HepG2 (cell line): ENCODE measurements around the gene PPP3R1. TPM values are rescaled to one million over a fixed set of nuclear protein-coding genes. Genes with fewer than 3 reads are reported as not detected.

Experiments used
- ATAC-seq: fragments of 200-7000 bp; cut with Tn5 transposase; 3 replicates; pipeline ENCODE4 v1.9.1; 2020; ENCODE audit warnings: mild to moderate bottlenecking, moderate library complexity
- BruUV-seq: library from RNA; stranded (reverse); fragments of 400-500 nt; replicated peaks from 2 replicates; lab custom pipeline; 2021; lab: Mats Ljungman, UMichigan
- CTCF ChIA-PET: fragments of 300-600 bp; formaldehyde crosslinking; extraction: SDS; loops from one replicate; lab custom pipeline; 2021; ENCODE audit warnings: low total read pairs, inconsistent platforms, low intra/inter-chr PET ratio; lab: Yijun Ruan, JAX
- POLR2A ChIA-PET: fragments of 350-600 bp; sonication (Branson Sonifier 250); formaldehyde crosslinking; loops from one replicate; lab custom pipeline; 2020; ENCODE audit warnings: antibody characterized with exemption, inconsistent platforms; lab: Yijun Ruan, JAX
- DNase-seq: peaks from one replicate; pipeline ENCODE4 v3.0.0-alpha.2; 2015; ENCODE audit warnings: low spot score
- FAIRE-seq: peaks from 3 replicates; lab custom pipeline; 2011; peaks lifted over from hg19 to GRCh38; lab: Jason Lieb, UNC
- H2AFZ ChIP-seq: one replicate; pipeline ENCODE4 v1.6.1; 2011; ENCODE audit warnings: low read length, inconsistent platforms
- H3K27ac ChIP-seq: fragments of 300-600 bp; 3 replicates; pipeline ENCODE4 v1.8.0; 2011; ENCODE audit warnings: mixed run types, mild to moderate bottlenecking, mixed read lengths, low read length, inconsistent platforms; ENCODE audit not compliant: insufficient read depth; ENCODE audit errors: extremely low read length
- H3K27me3 ChIP-seq, 2 experiments: fragments of 200-600 bp in 1 of 2; 2 replicates in 1 of 2; 3 replicates in 1 of 2; pipeline versions ENCODE4 v1.6.0 to v1.8.0; 2011; ENCODE audit warnings: low read length in 2 of 2, mild to moderate bottlenecking in 2 of 2, moderate library complexity in 2 of 2, inconsistent platforms in 1 of 2; ENCODE audit not compliant: insufficient read depth in 2 of 2, control insufficient read depth in 1 of 2
- H3K36me3 ChIP-seq, 2 experiments: fragments of 200-600 bp in 1 of 2; replicated peaks in 1 of 2; 2 replicates in 1 of 2; 3 replicates in 1 of 2; pipeline versions ENCODE4 v1.5.1 to v1.8.0; 2011; ENCODE audit warnings: low read length in 2 of 2, inconsistent platforms in 1 of 2; ENCODE audit not compliant: insufficient read depth in 2 of 2, control insufficient read depth in 1 of 2
- H3K4me1 ChIP-seq: 2 replicates; pipeline ENCODE4 v1.5.1; 2012; ENCODE audit warnings: low read length, inconsistent platforms; ENCODE audit not compliant: insufficient read depth
- H3K4me2 ChIP-seq: 2 replicates; pipeline ENCODE4 v1.6.0; 2011; ENCODE audit warnings: low read depth, low read length, inconsistent platforms
- H3K4me3 ChIP-seq, 3 experiments: fragments of 200-600 bp in 1 of 3; sonication (generic), shearing (Covaris generic) in 1 of 3; replicated peaks in 1 of 3; 2 replicates each; pipeline ENCODE4 v1.5.1; 2011 to 2016; ENCODE audit warnings: low read length in 3 of 3, inconsistent platforms in 2 of 3, low read depth in 2 of 3, mild to moderate bottlenecking in 2 of 3, control low read depth in 1 of 3, mixed read lengths in 1 of 3; ENCODE audit not compliant: insufficient read depth in 1 of 3
- H3K79me2 ChIP-seq: one replicate; pipeline ENCODE4 v1.6.1; 2011; ENCODE audit warnings: low read length, inconsistent platforms; ENCODE audit not compliant: insufficient read depth
- H3K9ac ChIP-seq: 2 replicates; pipeline ENCODE4 v1.6.0; 2011; ENCODE audit warnings: mild to moderate bottlenecking, low read depth, low read length, inconsistent platforms; ENCODE audit not compliant: insufficient read depth
- H3K9me3 ChIP-seq: 2 replicates; pipeline ENCODE4 v1.5.1; 2012; ENCODE audit warnings: mild to moderate bottlenecking, low read length
- H4K20me1 ChIP-seq: 2 replicates; pipeline ENCODE4 v1.6.0; 2011; ENCODE audit warnings: inconsistent platforms, mild to moderate bottlenecking, low read length, moderate library complexity; ENCODE audit not compliant: insufficient read depth
- CSRNP1 ChIP-seq: sonication (generic); formaldehyde crosslinking; IDR thresholded peaks from 2 replicates; pipeline ENCODE4 v1.8.1; 2023; ENCODE audit warnings: mild to moderate bottlenecking, missing genetic modification reagents
- ZBTB20 ChIP-seq: sonication (generic); formaldehyde crosslinking; IDR thresholded peaks from 2 replicates; pipeline ENCODE4 v1.8.1; 2023; ENCODE audit warnings: missing genetic modification reagents, low read depth, mild to moderate bottlenecking, borderline replicate concordance
- ZNF121 ChIP-seq: sonication (generic); formaldehyde crosslinking; IDR thresholded peaks from 2 replicates; pipeline ENCODE4 v1.5.0; 2020; ENCODE audit warnings: mild to moderate bottlenecking, missing genetic modification reagents
- ZNF44 ChIP-seq: sonication (generic); formaldehyde crosslinking; IDR thresholded peaks from 2 replicates; pipeline ENCODE4 v1.5.1; 2020; ENCODE audit warnings: mild to moderate bottlenecking, missing genetic modification reagents
- ZNF747 ChIP-seq: sonication (generic); formaldehyde crosslinking; IDR thresholded peaks from 2 replicates; pipeline ENCODE4 v1.8.1; 2023; ENCODE audit warnings: missing genetic modification reagents, mild to moderate bottlenecking, borderline replicate concordance
- ZNF776 ChIP-seq: sonication (generic); formaldehyde crosslinking; IDR thresholded peaks from 2 replicates; pipeline ENCODE4 v1.4.0; 2020; ENCODE audit warnings: mild to moderate bottlenecking, missing genetic modification reagents
- WGBS: methylation state at CpG from one replicate; pipeline ENCODE4 v1.1.6; 2017; ENCODE audit warnings: low lambda C conversion rate; 5-methylcytosine and 5-hydroxymethylcytosine counted together
- in situ Hi-C: cut with HindIII; loops from 2 replicates; pipeline ENCODE4 v1.10.0; 2017; ENCODE audit warnings: low pct_unique_long_range_greater_than_20kb; ENCODE audit not compliant: extremely low pct_ligation_motif_present
- intact Hi-C: fragments of 100-400 bp; cut with micrococcal nuclease; formaldehyde crosslinking; loops from one replicate; pipeline ENCODE4 v1.10.0; 2022; ENCODE audit not compliant: unreplicated experiment
- polyA plus RNA-seq, 8 experiments: library from polyadenylated mRNA; depleted of rRNA in 3 of 8; stranded (reverse) in 7 of 8; unstranded in 1 of 8; fragments of >200 nt; fragmentation: Illumina TruSeq in 4 of 8; extraction: Trizol in 4 of 8; gene quantifications; 2 replicates each; pipeline versions ENCODE4 v1.2.1 to v1.2.3, GENCODE V29; 2011 to 2016; ENCODE audit warnings: low read depth in 4 of 8, missing spikeins in 1 of 8, mixed read lengths in 1 of 8; ENCODE audit not compliant: insufficient read depth in 1 of 8
- total RNA-seq, 5 experiments: library from RNA; depleted of rRNA; stranded (reverse); fragments of >200 nt; fragmentation: Illumina TruSeq; extraction: Trizol; gene quantifications; 2 replicates each; pipeline ENCODE4 v1.2.3, GENCODE V29; 2016; ENCODE audit warnings: low read depth in 1 of 5

PPP3R1 gene
- total and polyA plus RNA-seq, 2 of the 13 experiments (the other 11 are each of a cell fraction or from before 2014, with no cell fraction given): 11.6 to 25.7 TPM

- TF ChIP-seq ZNF44 (no peak), ZBTB20 (CRISPR knock-in tag) (no peak), ZNF747 (no peak), CSRNP1 (CRISPR knock-in tag) (no peak)
Observed at GRCh38 chr2:68155618-68156017, 96.7 kb downstream of the PPP3R1 start (continued).

GRCh38 chr2:68152681-68153347, 99.5 kb downstream of the PPP3R1 start:
- no TSS peak for BruUV-seq
- H3K4me3 ChIP-seq: no peak overlapping the region
- TF ChIP-seq ZNF776 (CRISPR knock-in tag) (no peak), ZNF121 (CRISPR knock-in tag) (no peak)
- TF ChIP-seq, all 625 proteins: peak for 0
- Histone ChIP-seq H3K4me2 (no peak overlapping the region), H3K27me3 (no peaks in the 10 kb centered on the region; a peak in 1 of 5 replicates), H3K9me3 (no peaks in the 10 kb centered on the region), H4K20me1 (no peaks in the 10 kb centered on the region), H3K9ac (no peak overlapping the region), H2AFZ (no peak overlapping the region), H3K27ac (no peak overlapping the region), H3K79me2 (peaks cover 20% of the 10 kb centered on the region), H3K36me3 (no peaks in the 10 kb centered on the region), H3K4me1 (peaks cover 8% of the 10 kb centered on the region; the same call in 1 of the 2 replicates)
- in situ Hi-C loops: no loop called here
- WGBS: 86% methylated on average over 3 of the region's 3 CpGs
- DNase-seq (no peak), ATAC-seq (no peak), FAIRE-seq (no peak)
- CTCF ChIA-PET: no interaction called here
- intact Hi-C loops: no loop called here
- POLR2A ChIA-PET: interaction anchor here (1.1 kb wide), 1 partner anchor 89 kb away, joined by 3 read pairs; no protein-coding TSS in a partner anchor
